Stomach (tissue), 4 donors: ENCODE results near the gene PRELID2.

Experiments used
- EP300 ChIP-seq: sonication (generic); formaldehyde crosslinking; IDR thresholded peaks from one replicate; pipeline ENCODE4 v1.6.1; 2017; ENCODE audit warnings: antibody characterized with exemption
- TF ChIP-seq, protein P1 (sequence below), 7 experiments: fragments of 450-650 bp in 4 of 7; fragments of 200-600 bp in 3 of 7; sonication (generic) in 3 of 7; IDR thresholded peaks; one replicate each; pipeline ENCODE4 v1.5.1; 2016 to 2019; ENCODE audit warnings: antibody characterized with exemption in 7 of 7, control low read depth in 2 of 7, mild to moderate bottlenecking in 1 of 7

DNA sequence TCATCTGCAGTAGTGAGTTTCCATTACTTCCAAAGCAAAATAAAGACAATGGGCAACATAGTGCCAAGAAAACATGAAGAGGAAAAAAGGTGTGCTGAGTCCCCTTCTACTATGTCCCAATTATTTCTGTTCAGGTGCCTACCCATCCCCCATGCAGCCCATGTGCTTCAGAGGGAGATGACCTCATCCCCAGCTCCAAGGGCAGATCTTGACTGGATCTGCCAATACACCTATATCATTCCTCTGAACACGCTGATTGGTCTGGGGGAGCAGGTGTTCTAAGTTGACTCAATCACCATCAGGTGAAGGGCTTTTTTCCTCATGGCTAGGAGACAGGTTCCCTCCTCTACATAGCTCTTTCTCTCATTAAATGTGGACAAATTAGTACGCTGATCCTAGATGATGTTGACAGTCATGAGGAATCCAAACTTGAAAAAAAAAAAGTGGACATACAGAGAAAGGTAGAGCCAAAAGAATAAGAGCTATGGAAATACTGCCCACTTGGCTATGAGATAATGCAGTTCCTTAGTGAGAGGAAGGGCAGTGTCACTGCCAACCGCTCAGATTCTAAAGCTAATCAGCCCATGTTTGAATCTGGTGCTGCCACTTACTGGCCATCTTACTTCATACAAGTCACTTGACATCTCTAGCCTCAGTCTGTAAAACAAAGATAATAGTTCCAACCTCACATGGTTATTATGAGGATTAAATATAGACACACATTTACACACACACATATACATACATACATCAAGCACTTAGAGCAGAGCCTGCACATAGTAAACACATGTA, 23.1 kb downstream of the PRELID2 start:
- TF ChIP-seq, protein P1, sequence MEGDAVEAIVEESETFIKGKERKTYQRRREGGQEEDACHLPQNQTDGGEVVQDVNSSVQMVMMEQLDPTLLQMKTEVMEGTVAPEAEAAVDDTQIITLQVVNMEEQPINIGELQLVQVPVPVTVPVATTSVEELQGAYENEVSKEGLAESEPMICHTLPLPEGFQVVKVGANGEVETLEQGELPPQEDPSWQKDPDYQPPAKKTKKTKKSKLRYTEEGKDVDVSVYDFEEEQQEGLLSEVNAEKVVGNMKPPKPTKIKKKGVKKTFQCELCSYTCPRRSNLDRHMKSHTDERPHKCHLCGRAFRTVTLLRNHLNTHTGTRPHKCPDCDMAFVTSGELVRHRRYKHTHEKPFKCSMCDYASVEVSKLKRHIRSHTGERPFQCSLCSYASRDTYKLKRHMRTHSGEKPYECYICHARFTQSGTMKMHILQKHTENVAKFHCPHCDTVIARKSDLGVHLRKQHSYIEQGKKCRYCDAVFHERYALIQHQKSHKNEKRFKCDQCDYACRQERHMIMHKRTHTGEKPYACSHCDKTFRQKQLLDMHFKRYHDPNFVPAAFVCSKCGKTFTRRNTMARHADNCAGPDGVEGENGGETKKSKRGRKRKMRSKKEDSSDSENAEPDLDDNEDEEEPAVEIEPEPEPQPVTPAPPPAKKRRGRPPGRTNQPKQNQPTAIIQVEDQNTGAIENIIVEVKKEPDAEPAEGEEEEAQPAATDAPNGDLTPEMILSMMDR (IDR thresholded peaks at IDR 0.05) = no peak
- TF ChIP-seq EP300 = no peak
